Spleen (tissue), 11 donors: Measurements from ENCODE around the gene PLD4. TPM values are rescaled to one million over a fixed set of nuclear protein-coding genes. Genes with fewer than 3 reads are reported as not detected.
A peak's percentile ranks its signal among the peaks of the same experiment; 100 is the strongest.

ENCODE experiments used
- DNase-seq: peaks from one replicate; pipeline ENCODE4 v3.0.0-alpha.2; 2020
- H3K27ac ChIP-seq, 8 donors: fragments of 200-600 bp; sonication (generic) in 7 of 8; 1 replicate in 4 of 8; 2 replicates in 4 of 8; pipeline versions ENCODE4 v1.5.0 to v1.8.0; 2016 to 2021; ENCODE audit warnings: inconsistent platforms in 4 of 8, mild to moderate bottlenecking in 4 of 8, moderate library complexity in 1 of 8
- H3K27me3 ChIP-seq, 7 donors: fragments of 200-600 bp; sonication (generic) in 6 of 7; replicated peaks in 1 of 7; 1 replicate in 4 of 7; 2 replicates in 3 of 7; pipeline versions ENCODE4 v1.5.0 to v1.8.0; 2016 to 2021; ENCODE audit warnings: inconsistent platforms in 3 of 7, mild to moderate bottlenecking in 1 of 7
- H3K36me3 ChIP-seq, 6 donors: fragments of 200-600 bp; sonication (generic) in 5 of 6; 1 replicate in 4 of 6; 2 replicates in 2 of 6; pipeline versions ENCODE4 v1.5.0 to v1.8.0; 2016 to 2021; ENCODE audit warnings: inconsistent platforms in 2 of 6
- H3K4me1 ChIP-seq, 6 donors: fragments of 200-600 bp; sonication (generic) in 5 of 6; 1 replicate in 3 of 6; 2 replicates in 3 of 6; pipeline versions ENCODE4 v1.5.0 to v1.8.0; 2016 to 2021; ENCODE audit warnings: inconsistent platforms in 3 of 6
- H3K4me3 ChIP-seq, 8 donors: fragments of 200-600 bp; sonication (generic) in 7 of 8; 1 replicate in 4 of 8; 2 replicates in 4 of 8; pipeline versions ENCODE4 v1.5.0 to v1.8.0; 2016 to 2021; ENCODE audit warnings: inconsistent platforms in 4 of 8, mild to moderate bottlenecking in 4 of 8, moderate library complexity in 2 of 8
- H3K9me3 ChIP-seq, 8 donors: fragments of 200-600 bp; sonication (generic) in 7 of 8; 1 replicate in 4 of 8; 2 replicates in 4 of 8; pipeline versions ENCODE4 v1.5.0 to v1.8.0; 2016 to 2021; ENCODE audit warnings: inconsistent platforms in 4 of 8
- POLR2A ChIP-seq, 3 donors: fragments of 450-650 bp; IDR thresholded peaks; one replicate each; pipeline ENCODE4 v1.5.1; 2017; ENCODE audit warnings: antibody characterized with exemption in 3 of 3, mild to moderate bottlenecking in 1 of 3
- POLR2AphosphoS5 ChIP-seq, 3 donors: sonication (generic); formaldehyde crosslinking; IDR thresholded peaks; one replicate each; pipeline ENCODE4 v1.5.1; 2017; ENCODE audit warnings: antibody characterized with exemption in 3 of 3
- WGBS, 5 donors: extraction: QIAGEN DNeasy Blood & Tissue Kit in 3 of 5; methylation state at CpG; one replicate each; pipeline versions ENCODE4 v1.1.5 to v1.1.7; 2013 to 2018; 5-methylcytosine and 5-hydroxymethylcytosine counted together
- intact Hi-C: fragments of 100-400 bp; cut with DNase I; formaldehyde crosslinking; loops from one replicate; pipeline ENCODE4 v1.15.0; 2023; ENCODE audit warnings: low total_unique reads
- polyA plus RNA-seq, 3 donors: library from polyadenylated mRNA; stranded (reverse); fragments of 200-250 nt; gene quantifications; one replicate each; pipeline ENCODE4 v1.2.1, GENCODE V29; 2013
- total RNA-seq, 7 donors: library from RNA; depleted of rRNA in 3 of 7; stranded (reverse); fragments of >200 nt in 3 of 7; fragmentation: NEBNext Ultra II Directional in 4 of 7; extraction: Animal tissue kit (Norgen Biotek cat#: 25700) in 4 of 7; gene quantifications; one replicate each; pipeline versions ENCODE4 v1.1.0 to v1.2.1, GENCODE V29; 2016 to 2021
- TF ChIP-seq, protein P1 (sequence below), 11 experiments: fragments of 200-600 bp in 7 of 11; fragments of 450-650 bp in 4 of 11; sonication (generic) in 4 of 11; IDR thresholded peaks in 8 of 11; conservative IDR thresholded peaks in 3 of 11; 1 replicate in 7 of 11; 2 replicates in 4 of 11; pipeline versions ENCODE4 v1.4.0 to v1.8.0; 2016 to 2021; ENCODE audit warnings: antibody characterized with exemption in 11 of 11, inconsistent platforms in 4 of 11, mild to moderate bottlenecking in 1 of 11
- donor health status: healthy with polysubstance abuse.
- donor health status: DM: no; HTN: no; CAD: no; lungs with moderate emphysema.
- donor health status: DM: no; HTN: no; CAD: no.
- donor health status: Bipolar disorder and iron deficiency.
- donor health status: healthy.
- donor health status: DM: no; HTN: no; CAD: no.
- donor health status: DM: yes; HTN: yes; CAD: no.

PLD4 gene
- total and polyA plus RNA-seq, 10 donors: 5.4 to 31.3 (median 22.9) TPM

DNA sequence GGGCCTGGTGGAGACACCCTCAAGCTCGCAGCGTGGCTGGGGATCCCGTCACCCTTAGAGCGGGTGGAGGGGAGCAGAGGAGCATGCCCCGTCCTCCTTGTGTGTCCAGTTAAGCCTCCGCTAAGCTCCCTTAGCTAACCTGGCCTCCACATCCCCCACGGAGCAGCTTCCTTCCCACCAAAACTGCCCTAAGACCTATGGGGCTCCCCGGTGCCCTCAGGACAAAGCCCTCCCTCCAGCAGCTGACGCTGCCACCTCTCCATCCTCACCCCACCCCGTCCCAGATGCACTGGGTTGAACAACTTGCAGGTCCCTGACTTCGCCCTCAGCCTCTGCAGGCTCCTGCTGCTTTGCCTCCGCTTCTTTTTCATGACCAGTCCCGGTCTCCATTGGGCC is 49.5 kb downstream of the PLD4 start:
- peaks cover 9 to 55% (median 35%) of the 10 kb centered on the region in 6 donors for H3K4me1 ChIP-seq
- H3K36me3 ChIP-seq: no peaks in the 10 kb centered on the region
- peak; percentile 67 for DNase-seq
- H3K4me3 ChIP-seq: no peak overlapping the region
- H3K27me3 ChIP-seq: peaks cover 0 to 88% (median 43%) of the 10 kb centered on the region in 7 donors
- intact Hi-C loops: no loop called here
- no peaks in the 10 kb centered on the region for H3K9me3 ChIP-seq
- 71 to 86% (median 81%) methylated on average over 13 of the region's 13 CpGs for WGBS, 5 donors
- TF ChIP-seq POLR2AphosphoS5 (IDR thresholded peaks at IDR 0.05): no peak
- no peak for TF ChIP-seq POLR2A (IDR thresholded peaks at IDR 0.05)
- TF ChIP-seq, protein P1, sequence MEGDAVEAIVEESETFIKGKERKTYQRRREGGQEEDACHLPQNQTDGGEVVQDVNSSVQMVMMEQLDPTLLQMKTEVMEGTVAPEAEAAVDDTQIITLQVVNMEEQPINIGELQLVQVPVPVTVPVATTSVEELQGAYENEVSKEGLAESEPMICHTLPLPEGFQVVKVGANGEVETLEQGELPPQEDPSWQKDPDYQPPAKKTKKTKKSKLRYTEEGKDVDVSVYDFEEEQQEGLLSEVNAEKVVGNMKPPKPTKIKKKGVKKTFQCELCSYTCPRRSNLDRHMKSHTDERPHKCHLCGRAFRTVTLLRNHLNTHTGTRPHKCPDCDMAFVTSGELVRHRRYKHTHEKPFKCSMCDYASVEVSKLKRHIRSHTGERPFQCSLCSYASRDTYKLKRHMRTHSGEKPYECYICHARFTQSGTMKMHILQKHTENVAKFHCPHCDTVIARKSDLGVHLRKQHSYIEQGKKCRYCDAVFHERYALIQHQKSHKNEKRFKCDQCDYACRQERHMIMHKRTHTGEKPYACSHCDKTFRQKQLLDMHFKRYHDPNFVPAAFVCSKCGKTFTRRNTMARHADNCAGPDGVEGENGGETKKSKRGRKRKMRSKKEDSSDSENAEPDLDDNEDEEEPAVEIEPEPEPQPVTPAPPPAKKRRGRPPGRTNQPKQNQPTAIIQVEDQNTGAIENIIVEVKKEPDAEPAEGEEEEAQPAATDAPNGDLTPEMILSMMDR (IDR thresholded peaks at IDR 0.05 in 8 of 11, conservative IDR thresholded peaks at IDR 0.05 in 3 of 11): no peak
- peak overlapping the region in 1 of 8 donors; percentile 26 for H3K27ac ChIP-seq

GRCh38 chr14:104974665-104975390 is 50.1 kb downstream of the PLD4 start:
- Histone ChIP-seq H3K9me3 (no peaks in the 10 kb centered on the region), H3K27me3 (peaks cover 0 to 84% (median 42%) of the 10 kb centered on the region in 7 donors), H3K4me3 (no peak overlapping the region), H3K36me3 (no peaks in the 10 kb centered on the region), H3K4me1 (peaks cover 9 to 55% (median 34%) of the 10 kb centered on the region in 6 donors), H3K27ac (no peak overlapping the region)
- TF ChIP-seq, protein P1 (IDR thresholded peaks at IDR 0.05 in 8 of 11, conservative IDR thresholded peaks at IDR 0.05 in 3 of 11): no peak
- no peak for TF ChIP-seq POLR2A (IDR thresholded peaks at IDR 0.05)
- no peak for TF ChIP-seq POLR2AphosphoS5 (IDR thresholded peaks at IDR 0.05)
- WGBS, 5 donors: 89 to 93% (median 91%) methylated on average over 11 to 14 of the region's 14 CpGs
- intact Hi-C loops: no loop called here
- DNase-seq: peak; percentile 72

DNA sequence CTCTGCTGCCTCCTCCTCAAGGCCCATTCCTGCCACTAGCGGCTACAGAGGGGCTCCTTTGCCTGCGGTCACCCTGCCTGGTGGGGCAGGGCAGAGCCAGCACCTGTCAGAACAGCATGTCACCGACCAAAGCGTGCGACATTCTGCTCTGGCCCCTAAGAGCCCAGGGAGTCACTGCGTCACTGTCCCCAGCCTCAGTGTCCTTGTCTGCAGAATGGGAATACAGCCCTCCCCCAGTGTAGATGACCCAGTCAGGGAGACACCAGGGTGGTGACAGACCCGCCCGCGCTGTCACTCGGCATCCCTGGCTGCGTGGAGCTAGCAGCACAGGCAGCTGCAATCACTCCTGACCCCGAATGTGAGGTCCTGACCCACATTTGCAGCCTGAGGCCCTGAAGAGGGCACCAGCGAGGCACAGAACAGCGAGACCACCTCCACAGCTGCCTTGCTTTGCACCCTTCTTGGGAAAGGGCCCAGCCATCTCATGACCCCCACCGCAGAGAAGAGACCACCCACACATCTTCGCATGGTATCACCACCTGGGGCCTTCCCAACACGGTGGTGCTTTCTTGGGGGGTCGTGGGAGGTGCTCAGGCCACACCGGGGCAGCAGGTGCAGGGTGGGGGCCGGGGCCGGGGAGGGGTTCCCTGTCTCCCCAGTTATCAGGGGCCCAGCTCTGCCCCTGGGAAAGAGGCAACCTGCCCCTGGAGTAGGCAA is 51.0 kb downstream of the PLD4 start:
- Histone ChIP-seq H3K4me3 (peak overlapping the region in 1 of 8 donors; percentile 22), H3K27ac (no peak overlapping the region), H3K36me3 (no peaks in the 10 kb centered on the region), H3K9me3 (no peaks in the 10 kb centered on the region), H3K4me1 (peaks cover 9 to 55% (median 34%) of the 10 kb centered on the region in 6 donors), H3K27me3 (peaks cover 0 to 77% (median 38%) of the 10 kb centered on the region in 7 donors)
- intact Hi-C loops: loop anchor here (2.0 kb wide), 1 partner anchor 69 kb away; no protein-coding TSS in a partner anchor
- DNase-seq: peak; percentile 77
- WGBS, 5 donors: 48 to 77% (median 51%) methylated on average over 7 to 21 of the region's 21 CpGs
- TF ChIP-seq, protein P1 (IDR thresholded peaks at IDR 0.05 in 8 of 11, conservative IDR thresholded peaks at IDR 0.05 in 3 of 11): no peak
- TF ChIP-seq POLR2AphosphoS5 (IDR thresholded peaks at IDR 0.05): no peak
- no peak for TF ChIP-seq POLR2A (IDR thresholded peaks at IDR 0.05)
